Stomach (tissue), 4 donors: ENCODE measurements around the gene CD84.

Source experiments
- CTCF ChIP-seq, 7 experiments: fragments of 450-650 bp in 4 of 7; fragments of 200-600 bp in 3 of 7; sonication (generic) in 3 of 7; IDR thresholded peaks; one replicate each; pipeline ENCODE4 v1.5.1; 2016 to 2019; ENCODE audit warnings: antibody characterized with exemption in 7 of 7, control low read depth in 2 of 7, mild to moderate bottlenecking in 1 of 7
- EP300 ChIP-seq: sonication (generic); formaldehyde crosslinking; IDR thresholded peaks from one replicate; pipeline ENCODE4 v1.6.1; 2017; ENCODE audit warnings: antibody characterized with exemption
- POLR2A ChIP-seq, 4 donors: fragments of 450-650 bp; IDR thresholded peaks; one replicate each; pipeline ENCODE4 v1.6.1; 2016; ENCODE audit warnings: antibody characterized with exemption in 4 of 4, control low read depth in 2 of 4, mild to moderate bottlenecking in 1 of 4, moderate library complexity in 1 of 4
- POLR2AphosphoS5 ChIP-seq, 3 donors: sonication (generic); formaldehyde crosslinking; IDR thresholded peaks; one replicate each; pipeline ENCODE4 v1.6.1; 2016; ENCODE audit warnings: antibody characterized with exemption in 3 of 3

- TF ChIP-seq POLR2A (IDR thresholded peaks at IDR 0.05) (no peak), CTCF (IDR thresholded peaks at IDR 0.05) (no peak), EP300 (no peak), POLR2AphosphoS5 (IDR thresholded peaks at IDR 0.05) (peak in 1 of 3 donors; percentile 36)
These were observed 56.5 kb downstream of the CD84 start, which contains the start of gene SLAMF6 for GRCh38 chr1:160522622-160523345.
